ENCODE results near the gene PLIN5. TPM values are rescaled to one million over a fixed set of nuclear protein-coding genes. Genes with fewer than 3 reads are reported as not detected.

PLIN5 gene
- total RNA-seq, 4 donors from 2014 or later, result 1.8 to 16.4 (median 5.6) TPM

DNA sequence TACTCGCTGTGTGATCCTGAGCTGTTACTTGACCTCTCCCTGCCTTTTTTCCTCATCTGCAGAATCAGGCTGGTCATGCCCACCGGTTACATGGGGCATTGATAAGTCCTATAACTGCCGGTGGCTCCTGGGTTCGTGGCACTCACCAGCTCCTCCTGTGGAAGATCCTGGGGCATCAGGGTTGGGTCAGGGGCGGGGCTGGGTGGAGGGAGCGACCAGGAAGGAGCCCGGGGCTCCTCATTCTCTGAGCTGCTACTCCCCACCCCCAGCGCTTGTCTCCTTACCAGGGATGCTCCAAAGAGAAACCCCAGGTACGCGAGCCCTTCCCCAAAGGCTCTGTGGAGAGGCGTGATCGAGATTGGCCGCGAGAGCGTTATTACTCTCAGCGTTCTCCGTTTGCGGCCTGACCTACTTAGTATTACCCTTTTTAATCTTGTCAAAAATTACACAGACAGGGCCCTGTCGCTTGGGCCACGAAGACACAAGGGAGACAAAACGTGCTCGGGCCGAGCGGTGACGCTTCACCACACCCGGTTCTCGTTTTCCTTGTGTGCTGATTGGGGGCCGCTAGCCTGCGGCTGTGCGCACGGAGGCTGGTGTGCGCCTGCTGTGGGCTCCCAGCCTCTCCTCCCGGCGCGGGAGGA is 52.2 kb downstream of the PLIN5 start:
- H3K36me3 ChIP-seq, result peaks cover 53% of the 10 kb centered on the region
- H3K27me3 ChIP-seq, result no peaks in the 10 kb centered on the region
- TF ChIP-seq, protein P1, sequence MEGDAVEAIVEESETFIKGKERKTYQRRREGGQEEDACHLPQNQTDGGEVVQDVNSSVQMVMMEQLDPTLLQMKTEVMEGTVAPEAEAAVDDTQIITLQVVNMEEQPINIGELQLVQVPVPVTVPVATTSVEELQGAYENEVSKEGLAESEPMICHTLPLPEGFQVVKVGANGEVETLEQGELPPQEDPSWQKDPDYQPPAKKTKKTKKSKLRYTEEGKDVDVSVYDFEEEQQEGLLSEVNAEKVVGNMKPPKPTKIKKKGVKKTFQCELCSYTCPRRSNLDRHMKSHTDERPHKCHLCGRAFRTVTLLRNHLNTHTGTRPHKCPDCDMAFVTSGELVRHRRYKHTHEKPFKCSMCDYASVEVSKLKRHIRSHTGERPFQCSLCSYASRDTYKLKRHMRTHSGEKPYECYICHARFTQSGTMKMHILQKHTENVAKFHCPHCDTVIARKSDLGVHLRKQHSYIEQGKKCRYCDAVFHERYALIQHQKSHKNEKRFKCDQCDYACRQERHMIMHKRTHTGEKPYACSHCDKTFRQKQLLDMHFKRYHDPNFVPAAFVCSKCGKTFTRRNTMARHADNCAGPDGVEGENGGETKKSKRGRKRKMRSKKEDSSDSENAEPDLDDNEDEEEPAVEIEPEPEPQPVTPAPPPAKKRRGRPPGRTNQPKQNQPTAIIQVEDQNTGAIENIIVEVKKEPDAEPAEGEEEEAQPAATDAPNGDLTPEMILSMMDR (IDR thresholded peaks at IDR 0.05), result no peak
- no peak for TF ChIP-seq POLR2AphosphoS5 (IDR thresholded peaks at IDR 0.05)
- TF ChIP-seq POLR2A (IDR thresholded peaks at IDR 0.05), result no peak
- no peak for TF ChIP-seq EP300 (IDR thresholded peaks at IDR 0.05)
- 95% methylated on average over 32 of the region's 35 CpGs for WGBS
- DNase-seq (ENCODE audit: low spot score in 2 of 2), result no peak
- H3K9me3 ChIP-seq, result no peaks in the 10 kb centered on the region
- no peaks in the 10 kb centered on the region for H3K4me1 ChIP-seq
- no peak overlapping the region for H3K27ac ChIP-seq
- no peak overlapping the region for H3K4me3 ChIP-seq

DNA sequence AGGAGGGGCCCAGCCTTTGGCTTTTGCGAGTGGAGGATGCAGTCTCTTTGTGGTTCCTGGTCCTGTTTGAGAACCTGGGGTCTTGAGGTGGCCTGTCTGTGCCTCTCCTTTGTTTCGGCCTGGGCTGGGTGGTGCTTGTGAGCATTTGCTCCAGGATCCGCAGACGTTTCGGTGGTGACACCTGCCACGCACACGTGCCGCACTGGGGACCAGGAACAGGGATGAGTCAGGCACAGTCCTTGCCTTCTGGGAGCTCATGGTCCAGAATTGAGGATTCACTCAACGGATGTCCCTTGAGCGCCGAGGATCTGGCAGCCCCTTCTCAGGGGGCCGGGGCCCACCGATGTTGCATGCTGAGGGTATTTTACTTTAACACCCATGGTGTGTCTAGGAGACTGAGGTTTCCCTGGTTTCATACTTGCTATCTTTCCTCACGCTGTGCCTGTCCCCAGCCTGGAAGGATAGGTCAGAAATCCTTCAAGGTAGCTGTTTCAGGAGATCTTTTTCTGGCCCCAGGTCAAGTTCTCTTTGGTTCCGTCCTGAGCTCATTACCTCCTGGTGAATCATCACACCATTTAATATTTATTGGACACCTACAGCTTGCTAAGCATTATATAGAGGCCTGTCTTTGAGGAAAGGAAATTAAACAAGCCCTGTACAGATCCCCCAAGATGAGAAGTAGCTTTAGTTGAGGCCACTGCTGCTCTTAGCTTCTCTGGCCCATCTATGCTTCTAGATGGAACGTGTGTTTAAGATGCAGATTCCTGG is 57.8 kb downstream of the PLIN5 start:
- Histone ChIP-seq H3K4me3 (no peak overlapping the region), H3K36me3 (peaks cover 51% of the 10 kb centered on the region)
- WGBS, result 71% methylated on average over 9 of the region's 16 CpGs

DNA sequence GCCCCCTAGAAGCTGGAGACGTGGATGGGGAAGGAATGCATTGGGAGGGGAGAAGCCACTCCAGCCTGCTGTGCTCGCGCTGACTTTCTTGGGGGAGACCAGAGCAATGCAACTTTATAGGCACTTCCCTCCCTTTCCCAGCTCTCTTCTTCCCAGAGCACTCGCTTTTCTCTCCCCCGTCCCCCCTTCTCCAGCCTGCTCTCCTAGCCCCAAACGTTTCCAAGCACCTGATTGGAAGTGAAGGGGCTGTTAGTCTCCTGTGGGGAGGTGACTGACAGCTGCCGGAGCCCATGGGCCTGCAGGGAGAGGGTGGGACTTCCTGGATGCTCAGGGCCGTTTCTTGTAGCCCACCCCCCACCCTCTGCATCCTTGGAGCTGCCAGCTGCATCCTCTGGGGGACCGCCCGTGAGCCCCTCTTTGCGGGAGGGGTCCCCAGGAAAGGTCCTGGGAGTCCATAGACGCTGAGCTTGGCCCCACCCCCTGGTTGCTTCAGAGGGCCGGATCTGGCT is 60.5 kb downstream of the PLIN5 start:
- Histone ChIP-seq H3K27ac (no peak overlapping the region), H3K36me3 (peaks cover 34% of the 10 kb centered on the region), H3K27me3 (no peaks in the 10 kb centered on the region), H3K4me1 (peaks cover 31% of the 10 kb centered on the region), H3K4me3 (peak overlapping the region; percentile 96), H3K9me3 (no peaks in the 10 kb centered on the region)
- 25% methylated on average over 12 of the region's 13 CpGs for WGBS
- TF ChIP-seq, protein P1 (IDR thresholded peaks at IDR 0.05), result no peak
- TF ChIP-seq EP300 (IDR thresholded peaks at IDR 0.05), result no peak
- TF ChIP-seq POLR2A (IDR thresholded peaks at IDR 0.05), result no peak
- TF ChIP-seq POLR2AphosphoS5 (IDR thresholded peaks at IDR 0.05), result no peak
- no peak for DNase-seq (ENCODE audit: low spot score in 2 of 2)

More for the DNA sequence above, 57.8 kb downstream of the PLIN5 start:
- H3K4me1 ChIP-seq, result peaks cover 26% of the 10 kb centered on the region
- no peak overlapping the region for H3K27ac ChIP-seq
- H3K9me3 ChIP-seq, result no peaks in the 10 kb centered on the region
- DNase-seq (ENCODE audit: low spot score in 2 of 2), result no peak
- H3K27me3 ChIP-seq, result no peaks in the 10 kb centered on the region
- TF ChIP-seq EP300 (IDR thresholded peaks at IDR 0.05), result no peak
- TF ChIP-seq, protein P1 (IDR thresholded peaks at IDR 0.05), result no peak
- no peak for TF ChIP-seq POLR2AphosphoS5 (IDR thresholded peaks at IDR 0.05)
- TF ChIP-seq POLR2A (IDR thresholded peaks at IDR 0.05), result no peak

DNA sequence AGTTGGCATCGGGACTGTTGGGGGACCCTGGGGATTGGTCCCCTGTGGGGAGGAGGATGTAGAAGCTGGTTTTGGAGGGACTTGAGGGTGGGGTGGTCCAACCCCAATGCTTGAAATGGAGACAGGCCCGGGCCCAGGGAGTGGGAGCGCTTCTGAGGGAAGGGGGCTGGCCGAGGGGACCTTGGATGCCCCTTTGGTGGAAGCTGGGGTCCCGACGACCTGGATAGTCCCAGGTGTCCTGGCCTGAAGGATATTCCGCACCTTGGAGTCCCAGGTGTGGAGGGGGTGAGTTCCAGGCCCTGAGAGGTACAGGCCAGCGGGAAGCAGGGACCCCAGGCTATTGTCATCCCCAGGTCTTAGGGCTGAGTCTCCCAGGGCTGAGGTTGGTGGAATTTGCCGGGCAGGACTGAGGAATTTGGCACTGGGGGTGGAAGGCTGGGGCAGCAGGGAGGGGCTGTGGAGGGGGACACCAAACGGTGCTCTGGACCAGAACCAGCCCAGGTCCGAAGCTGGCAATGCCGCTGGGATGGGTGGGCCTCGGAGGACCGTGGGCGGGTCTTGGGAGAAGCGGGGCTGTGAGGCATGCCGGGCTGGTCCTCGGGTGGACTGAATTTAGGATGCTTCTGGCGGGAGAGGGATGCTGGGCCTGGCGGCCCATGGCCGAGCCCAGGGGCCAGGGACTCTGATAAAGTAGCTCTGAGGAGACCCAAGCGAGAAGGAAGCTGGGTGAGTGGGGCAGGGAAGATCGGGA is 61.1 kb downstream of the PLIN5 start:
- Histone ChIP-seq H3K9me3 (no peaks in the 10 kb centered on the region), H3K36me3 (peaks cover 31% of the 10 kb centered on the region), H3K4me3 (peak overlapping the region; percentile 96), H3K27me3 (no peaks in the 10 kb centered on the region), H3K27ac (no peak overlapping the region), H3K4me1 (peaks cover 31% of the 10 kb centered on the region)
- 31% methylated on average over 23 of the region's 23 CpGs for WGBS
- TF ChIP-seq, protein P1 (IDR thresholded peaks at IDR 0.05), result no peak
- TF ChIP-seq POLR2AphosphoS5 (IDR thresholded peaks at IDR 0.05), result no peak
- no peak for TF ChIP-seq POLR2A (IDR thresholded peaks at IDR 0.05)
- TF ChIP-seq EP300 (IDR thresholded peaks at IDR 0.05), result no peak
- peak in 1 of 2 donors; percentile 66 for DNase-seq (ENCODE audit: low spot score in 2 of 2)
